ENCODE data around the gene CHD5. TPM values are rescaled to one million over a fixed set of nuclear protein-coding genes. Genes with fewer than 3 reads are reported as not detected.
"Not testable (repeated sequence)": the region's sequence is repeated elsewhere in the genome, so short reads cannot be mapped to it uniquely, and the experiment has no call there.

CHD5 gene
- total RNA-seq, 1 experiment from 2014 or later, result not detected

- not testable (repeated sequence) for H3K36me3 ChIP-seq (ENCODE audit: insufficient read depth, low read length); DNase-seq; H3K9me2 ChIP-seq (replicated peaks; ENCODE audit: insufficient read depth, low read length); H3K9ac ChIP-seq (ENCODE audit: low read length); H4K20me1 ChIP-seq (ENCODE audit: insufficient read depth, low read depth, low read length); H3K79me2 ChIP-seq (ENCODE audit: low read length); H3K4me2 ChIP-seq (ENCODE audit: low read depth, low read length, poor library complexity, severe bottlenecking); H3K27me3 ChIP-seq (ENCODE audit: low read length); H3K27ac ChIP-seq (ENCODE audit: low read length); H3K4me3 ChIP-seq (ENCODE audit: low read length); H3K4me1 ChIP-seq (ENCODE audit: low read length); H2AFZ ChIP-seq (ENCODE audit: low read length); H3K9me3 ChIP-seq (ENCODE audit: low read length)
Observed at GRCh38 chr1:6063532-6064053, 116.5 kb downstream of the CHD5 start.

- H3K9ac ChIP-seq (ENCODE audit: low read length), result no peak overlapping the region
- no peaks in the 10 kb centered on the region for H3K9me3 ChIP-seq (ENCODE audit: low read length)
- no peak overlapping the region for H2AFZ ChIP-seq (ENCODE audit: low read length)
- H3K79me2 ChIP-seq (ENCODE audit: low read length), result no peaks in the 10 kb centered on the region
- H3K27ac ChIP-seq (ENCODE audit: low read length), result no peak overlapping the region
- no peak for DNase-seq
- H3K4me2 ChIP-seq (ENCODE audit: low read depth, low read length, poor library complexity, severe bottlenecking), result no peak overlapping the region
- H3K4me3 ChIP-seq (ENCODE audit: low read length), result no peak overlapping the region
- H3K27me3 ChIP-seq (ENCODE audit: low read length), result no peaks in the 10 kb centered on the region
- H3K36me3 ChIP-seq (ENCODE audit: insufficient read depth, low read length), result no peaks in the 10 kb centered on the region
- H3K4me1 ChIP-seq (ENCODE audit: low read length), result no peaks in the 10 kb centered on the region
- H3K9me2 ChIP-seq (replicated peaks; ENCODE audit: insufficient read depth, low read length), result no peaks in the 10 kb centered on the region
- H4K20me1 ChIP-seq (ENCODE audit: insufficient read depth, low read depth, low read length), result no peaks in the 10 kb centered on the region
Observed at GRCh38 chr1:6062670-6063069, 117.5 kb downstream of the CHD5 start.

- Histone ChIP-seq H3K27me3 (ENCODE audit: low read length) (no peaks in the 10 kb centered on the region), H3K27ac (ENCODE audit: low read length) (no peak overlapping the region), H3K4me3 (ENCODE audit: low read length) (no peak overlapping the region), H2AFZ (ENCODE audit: low read length) (no peak overlapping the region), H3K4me2 (ENCODE audit: low read depth, low read length, poor library complexity, severe bottlenecking) (no peak overlapping the region), H3K4me1 (ENCODE audit: low read length) (no peaks in the 10 kb centered on the region), H3K9me3 (ENCODE audit: low read length) (no peaks in the 10 kb centered on the region), H3K36me3 (ENCODE audit: insufficient read depth, low read length) (no peaks in the 10 kb centered on the region), H4K20me1 (ENCODE audit: insufficient read depth, low read depth, low read length) (no peaks in the 10 kb centered on the region), H3K79me2 (ENCODE audit: low read length) (no peaks in the 10 kb centered on the region), H3K9ac (ENCODE audit: low read length) (no peak overlapping the region), H3K9me2 (replicated peaks; ENCODE audit: insufficient read depth, low read length) (no peaks in the 10 kb centered on the region)
- no peak for DNase-seq
Observed at GRCh38 chr1:6059866-6060265, 120.3 kb downstream of the CHD5 start.

- no peaks in the 10 kb centered on the region for H3K79me2 ChIP-seq (ENCODE audit: low read length)
- H2AFZ ChIP-seq (ENCODE audit: low read length), result no peak overlapping the region
- 0 out of 2 replicates have a peak, but pooled peaks cover 5% of the 10 kb centered on the region for H4K20me1 ChIP-seq (ENCODE audit: insufficient read depth, low read depth, low read length)
- H3K9ac ChIP-seq (ENCODE audit: low read length), result no peak overlapping the region
- H3K27ac ChIP-seq (ENCODE audit: low read length), result no peak overlapping the region
- no peak overlapping the region for H3K4me2 ChIP-seq (ENCODE audit: low read depth, low read length, poor library complexity, severe bottlenecking)
- no peak for DNase-seq
- H3K9me3 ChIP-seq (ENCODE audit: low read length), result no peaks in the 10 kb centered on the region
- H3K4me1 ChIP-seq (ENCODE audit: low read length), result no peaks in the 10 kb centered on the region
- no peaks in the 10 kb centered on the region for H3K36me3 ChIP-seq (ENCODE audit: insufficient read depth, low read length)
- H3K27me3 ChIP-seq (ENCODE audit: low read length), result no peaks in the 10 kb centered on the region
- no peaks in the 10 kb centered on the region for H3K9me2 ChIP-seq (replicated peaks; ENCODE audit: insufficient read depth, low read length)
- H3K4me3 ChIP-seq (ENCODE audit: low read length), result no peak overlapping the region
Observed at GRCh38 chr1:6057170-6057845, 122.8 kb downstream of the CHD5 start.

- Histone ChIP-seq H3K79me2 (ENCODE audit: low read length) (no peaks in the 10 kb centered on the region), H3K27me3 (ENCODE audit: low read length) (no peaks in the 10 kb centered on the region), H3K27ac (ENCODE audit: low read length) (no peak overlapping the region), H3K9me2 (replicated peaks; ENCODE audit: insufficient read depth, low read length) (no peaks in the 10 kb centered on the region), H4K20me1 (ENCODE audit: insufficient read depth, low read depth, low read length) (0 out of 2 replicates have a peak, but pooled peaks cover 5% of the 10 kb centered on the region), H3K9ac (ENCODE audit: low read length) (no peak overlapping the region), H3K4me3 (ENCODE audit: low read length) (no peak overlapping the region), H3K4me1 (ENCODE audit: low read length) (no peaks in the 10 kb centered on the region), H2AFZ (ENCODE audit: low read length) (no peak overlapping the region), H3K4me2 (ENCODE audit: low read depth, low read length, poor library complexity, severe bottlenecking) (no peak overlapping the region), H3K9me3 (ENCODE audit: low read length) (no peaks in the 10 kb centered on the region), H3K36me3 (ENCODE audit: insufficient read depth, low read length) (no peaks in the 10 kb centered on the region)
- DNase-seq, result no peak
Observed at GRCh38 chr1:6056572-6056948, 123.6 kb downstream of the CHD5 start.

- Histone ChIP-seq H3K27me3 (ENCODE audit: low read length) (no peaks in the 10 kb centered on the region), H3K27ac (ENCODE audit: low read length) (no peak overlapping the region), H3K4me2 (ENCODE audit: low read depth, low read length, poor library complexity, severe bottlenecking) (no peak overlapping the region), H3K79me2 (ENCODE audit: low read length) (no peaks in the 10 kb centered on the region), H3K4me1 (ENCODE audit: low read length) (no peaks in the 10 kb centered on the region), H3K36me3 (ENCODE audit: insufficient read depth, low read length) (no peaks in the 10 kb centered on the region), H3K9ac (ENCODE audit: low read length) (no peak overlapping the region), H2AFZ (ENCODE audit: low read length) (no peak overlapping the region), H3K9me3 (ENCODE audit: low read length) (no peaks in the 10 kb centered on the region), H3K9me2 (replicated peaks; ENCODE audit: insufficient read depth, low read length) (no peaks in the 10 kb centered on the region), H4K20me1 (ENCODE audit: insufficient read depth, low read depth, low read length) (0 out of 2 replicates have a peak, but pooled peaks cover 5% of the 10 kb centered on the region), H3K4me3 (ENCODE audit: low read length) (no peak overlapping the region)
- DNase-seq, result peak; percentile 66
Observed at GRCh38 chr1:6054596-6054995, 125.5 kb downstream of the CHD5 start.

GRCh38 chr1:6053206-6053546 is 126.9 kb downstream of the CHD5 start:
- Histone ChIP-seq H3K9me3 (ENCODE audit: low read length) (no peaks in the 10 kb centered on the region), H3K9me2 (replicated peaks; ENCODE audit: insufficient read depth, low read length) (no peaks in the 10 kb centered on the region), H3K27me3 (ENCODE audit: low read length) (no peaks in the 10 kb centered on the region), H3K9ac (ENCODE audit: low read length) (no peak overlapping the region), H3K27ac (ENCODE audit: low read length) (no peak overlapping the region), H4K20me1 (ENCODE audit: insufficient read depth, low read depth, low read length) (0 out of 2 replicates have a peak, but pooled peaks cover 5% of the 10 kb centered on the region), H3K79me2 (ENCODE audit: low read length) (no peaks in the 10 kb centered on the region), H2AFZ (ENCODE audit: low read length) (no peak overlapping the region), H3K4me1 (ENCODE audit: low read length) (no peaks in the 10 kb centered on the region), H3K4me3 (ENCODE audit: low read length) (no peak overlapping the region), H3K36me3 (ENCODE audit: insufficient read depth, low read length) (no peaks in the 10 kb centered on the region), H3K4me2 (ENCODE audit: low read depth, low read length, poor library complexity, severe bottlenecking) (no peak overlapping the region)
- DNase-seq, result no peak

GRCh38 chr1:6052543-6053205 is 127.4 kb downstream of the CHD5 start:
- 0 out of 2 replicates have a peak, but pooled peaks cover 5% of the 10 kb centered on the region for H4K20me1 ChIP-seq (ENCODE audit: insufficient read depth, low read depth, low read length)
- H3K79me2 ChIP-seq (ENCODE audit: low read length), result no peaks in the 10 kb centered on the region

More at GRCh38 chr1:6052543-6053205, 127.4 kb downstream of the CHD5 start:
- Histone ChIP-seq H3K4me2 (ENCODE audit: low read depth, low read length, poor library complexity, severe bottlenecking) (no peak overlapping the region), H3K36me3 (ENCODE audit: insufficient read depth, low read length) (no peaks in the 10 kb centered on the region), H3K9me3 (ENCODE audit: low read length) (no peaks in the 10 kb centered on the region), H3K9ac (ENCODE audit: low read length) (no peak overlapping the region), H3K9me2 (replicated peaks; ENCODE audit: insufficient read depth, low read length) (no peaks in the 10 kb centered on the region), H3K4me3 (ENCODE audit: low read length) (no peak overlapping the region), H2AFZ (ENCODE audit: low read length) (no peak overlapping the region), H3K27ac (ENCODE audit: low read length) (no peak overlapping the region), H3K4me1 (ENCODE audit: low read length) (no peaks in the 10 kb centered on the region), H3K27me3 (ENCODE audit: low read length) (no peaks in the 10 kb centered on the region)
- DNase-seq, result peak; percentile 80

Data from Karpas-422 (cell line).